Measurements from ENCODE around the gene KCND1.

Gene KCND1

GRCh38 chrX:48974574-48974973 is 2.9 kb upstream of the KCND1 start:
- DNase-seq (ENCODE audit: low spot score): no peak

DNA sequence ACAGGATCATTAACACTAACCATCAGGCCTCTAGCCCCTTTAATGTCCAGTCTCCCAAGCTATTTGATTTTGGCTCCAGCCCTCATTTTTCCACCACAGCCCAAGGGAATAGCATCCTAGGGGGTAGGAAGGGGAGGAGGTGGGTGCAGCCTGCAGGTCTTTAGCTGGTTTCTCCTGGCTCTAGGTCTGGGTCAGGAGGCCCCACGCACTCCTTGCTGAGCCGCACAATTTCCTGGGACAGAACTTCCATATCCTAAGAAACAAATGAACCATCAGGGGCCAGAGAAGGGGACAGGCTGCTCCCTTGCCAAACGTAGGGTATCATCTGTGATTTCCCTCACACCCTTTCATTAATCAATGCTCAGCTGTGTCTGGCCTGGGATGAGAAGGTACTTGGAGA is 2.4 kb upstream of the KCND1 start:
- no peak for DNase-seq (ENCODE audit: low spot score)

DNA sequence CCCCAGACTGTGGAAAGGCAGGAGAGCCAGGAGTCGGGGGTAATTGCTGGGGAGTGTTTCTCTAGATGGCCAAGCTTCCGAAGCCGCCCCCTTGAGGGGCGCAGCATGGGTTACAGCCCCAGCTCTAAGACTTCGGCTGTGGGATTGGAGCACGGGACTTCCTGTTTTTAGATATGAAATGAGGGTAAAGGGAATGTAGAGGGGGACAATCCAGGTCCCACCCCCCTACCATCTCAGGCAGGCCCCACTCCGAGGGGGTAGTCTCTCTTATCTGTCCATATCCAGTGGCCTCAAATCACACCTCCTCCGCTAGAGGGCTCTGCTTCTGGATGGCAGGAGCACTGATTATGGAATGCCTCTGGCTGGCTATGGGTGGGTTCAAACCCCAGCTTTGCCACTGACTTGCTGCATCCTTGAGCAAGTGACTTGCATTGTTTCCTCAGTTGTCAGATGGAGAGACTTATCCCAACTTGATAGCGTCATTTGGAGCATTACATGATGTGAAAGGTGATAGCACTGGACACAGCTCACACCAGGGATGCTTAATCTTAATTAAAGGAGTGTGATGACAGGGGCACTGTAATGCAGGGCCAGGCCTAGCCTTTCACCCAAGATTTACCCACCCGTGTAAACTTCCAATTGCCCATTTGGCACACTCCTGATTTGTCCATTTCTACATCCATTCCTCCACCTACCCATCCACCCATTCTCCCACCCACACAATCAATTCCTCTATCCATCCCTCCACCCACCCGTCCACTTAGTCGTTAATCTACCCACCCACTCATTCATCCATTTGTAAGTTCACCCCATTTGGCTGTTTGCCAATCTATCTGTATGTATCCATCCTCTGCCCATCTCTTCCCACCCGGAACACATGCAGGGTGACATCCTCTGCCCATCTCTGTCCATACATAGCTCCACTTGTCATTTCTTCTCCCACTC is 848 bp upstream of the KCND1 start:
- no peak for DNase-seq (ENCODE audit: low spot score)

DNA sequence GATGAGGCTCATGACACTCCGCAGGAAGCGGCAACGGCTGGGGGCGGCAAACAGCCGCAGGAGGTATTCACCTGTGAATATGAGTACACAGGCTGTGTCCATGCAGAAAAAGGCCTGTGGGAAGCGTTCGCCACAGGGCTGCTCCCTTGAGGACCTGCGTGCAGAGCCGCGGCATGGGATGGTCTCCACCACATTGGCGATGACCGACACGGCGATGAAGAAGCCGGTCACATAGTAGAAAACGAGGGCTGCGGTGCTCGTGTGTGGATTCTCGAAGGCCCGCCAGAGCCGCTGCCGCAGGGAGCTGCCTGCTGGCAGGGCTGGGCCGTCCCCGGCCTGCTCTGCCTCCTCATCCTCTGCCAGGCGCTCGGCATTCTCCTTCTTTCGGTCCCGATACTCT is 2.2 kb downstream of the KCND1 start:
- no peak for DNase-seq (ENCODE audit: low spot score)

- DNase-seq (ENCODE audit: low spot score): no peak
Observed at GRCh38 chrX:48968377-48968776, 3.3 kb downstream of the KCND1 start.

- no peak for DNase-seq (ENCODE audit: low spot score)
Observed at GRCh38 chrX:48966796-48967579, 4.7 kb downstream of the KCND1 start.

DNA sequence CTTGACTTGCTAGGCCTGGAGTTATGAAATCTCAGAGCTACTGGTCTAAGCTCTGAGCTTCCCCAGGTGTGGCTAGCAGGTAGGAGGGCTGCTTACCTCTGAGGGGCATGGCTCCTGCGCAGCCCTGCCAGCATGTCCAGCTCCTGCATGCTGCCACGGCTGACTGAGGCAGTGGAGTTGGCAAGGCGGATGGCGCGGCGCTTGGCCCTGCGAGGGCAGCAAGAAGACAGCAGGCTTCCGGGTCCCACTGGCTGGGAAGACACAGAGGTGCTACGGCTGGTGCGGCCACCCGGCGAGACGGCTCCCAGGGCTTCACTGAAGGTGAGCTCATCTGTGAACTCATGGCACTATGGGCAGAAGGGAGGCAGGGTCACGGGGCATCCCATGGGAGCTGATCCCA is 5.7 kb downstream of the KCND1 start:
- DNase-seq (ENCODE audit: low spot score): no peak

GRCh38 chrX:48961585-48962091 is 10.0 kb downstream of the KCND1 start:
- DNase-seq (ENCODE audit: low spot score): no peak

GRCh38 chrX:48960291-48960690 is 11.4 kb downstream of the KCND1 start:
- DNase-seq (ENCODE audit: low spot score): no peak

DNA sequence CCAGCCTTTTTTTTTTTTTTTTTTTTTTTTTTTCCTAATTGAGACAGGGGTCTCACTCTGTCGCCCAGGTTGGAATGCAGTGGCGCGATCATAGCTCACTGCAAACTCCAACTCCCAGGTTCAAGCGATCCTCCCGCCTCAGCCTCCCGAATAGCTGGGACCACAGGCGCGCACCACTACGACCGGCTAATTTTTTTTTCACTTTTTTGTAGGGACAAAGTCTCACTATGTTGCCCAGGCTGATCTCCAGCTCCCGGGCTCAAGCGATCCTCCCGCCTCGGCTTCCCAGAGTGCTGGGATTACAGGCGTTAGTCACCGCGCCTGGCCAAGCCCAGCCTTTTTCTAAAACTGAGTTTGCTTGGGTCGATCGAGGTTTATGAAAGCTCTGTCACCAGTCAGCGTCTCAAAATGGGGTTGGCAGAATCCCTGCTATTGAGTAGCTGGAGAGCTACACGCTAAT is 13.0 kb downstream of the KCND1 start:
- no peak for DNase-seq (ENCODE audit: low spot score)

DNA sequence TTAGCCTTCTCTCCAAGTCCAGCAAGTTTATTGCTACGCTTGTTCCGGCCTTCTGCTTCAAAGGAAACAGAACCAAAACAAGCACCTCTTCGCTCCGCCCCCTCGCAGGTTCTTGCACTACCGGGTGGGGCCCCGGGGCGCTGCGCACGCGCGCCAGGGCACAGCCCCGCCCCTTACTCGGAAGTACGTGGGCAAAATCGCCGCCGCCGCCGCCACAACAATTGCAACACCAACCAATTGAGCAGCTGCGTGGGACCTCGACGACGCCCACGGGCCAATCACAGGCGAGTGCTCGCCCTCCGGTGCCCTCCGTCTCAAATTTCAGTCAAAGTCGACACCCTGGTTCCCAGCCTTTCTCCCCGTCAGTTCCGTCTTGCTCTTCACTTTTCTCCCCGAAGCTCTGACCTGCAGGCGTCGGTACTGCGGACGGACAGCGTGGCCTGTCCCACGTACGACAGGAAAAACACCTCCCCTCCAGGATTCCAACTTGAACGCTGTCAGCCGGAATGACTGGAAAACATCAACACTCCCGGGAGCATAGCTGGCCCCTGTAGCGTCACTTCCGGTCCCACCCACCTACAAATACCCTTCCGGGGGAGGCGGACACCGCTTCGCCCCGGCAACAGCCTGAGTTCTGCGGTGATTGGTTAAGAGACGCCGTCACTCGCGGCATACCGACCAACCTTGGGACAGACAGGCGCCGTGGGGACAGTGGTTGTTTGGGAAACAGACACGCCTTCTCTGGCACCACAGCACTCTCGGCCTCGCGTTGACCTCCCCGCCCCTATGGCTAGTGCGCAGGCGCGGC is 13.6 kb downstream of the KCND1 start:
- peak; percentile 98 for DNase-seq (ENCODE audit: low spot score)

DNA sequence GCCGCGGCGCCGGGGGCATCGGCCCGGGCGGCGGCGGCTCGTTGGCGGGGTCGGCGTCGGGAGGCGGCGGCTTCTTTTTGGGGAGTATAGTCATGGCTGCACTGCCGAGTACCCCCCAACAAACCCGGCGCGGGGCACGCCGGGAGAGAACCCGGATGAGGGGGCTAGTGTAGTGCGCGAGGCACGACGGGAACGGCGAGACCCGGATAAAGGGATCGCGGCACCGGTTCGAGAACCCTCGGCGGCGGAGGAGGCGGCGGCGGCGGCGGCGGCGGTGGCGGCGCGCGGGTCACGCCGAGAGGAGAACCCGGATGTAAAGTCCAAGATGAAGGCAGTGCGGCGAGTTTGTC is 14.2 kb downstream of the KCND1 start, which contains the start of gene OTUD5:
OTUD5 (minus strand) TSS at position 131 of the 350 bp plus-strand sequence; CDS start at position 94, 37 bp downstream.
- no peak for DNase-seq (ENCODE audit: low spot score)

- no peak for DNase-seq (ENCODE audit: low spot score)
Observed at GRCh38 chrX:48956728-48957414, 14.8 kb downstream of the KCND1 start.

GRCh38 chrX:48948589-48948988 is 23.1 kb downstream of the KCND1 start:
- DNase-seq (ENCODE audit: low spot score): no peak

- DNase-seq (ENCODE audit: low spot score): peak; percentile 20
Observed at GRCh38 chrX:48945517-48946348, 25.9 kb downstream of the KCND1 start.

- no peak for DNase-seq (ENCODE audit: low spot score)
Observed at GRCh38 chrX:48942895-48943294, 28.7 kb downstream of the KCND1 start.

DNA sequence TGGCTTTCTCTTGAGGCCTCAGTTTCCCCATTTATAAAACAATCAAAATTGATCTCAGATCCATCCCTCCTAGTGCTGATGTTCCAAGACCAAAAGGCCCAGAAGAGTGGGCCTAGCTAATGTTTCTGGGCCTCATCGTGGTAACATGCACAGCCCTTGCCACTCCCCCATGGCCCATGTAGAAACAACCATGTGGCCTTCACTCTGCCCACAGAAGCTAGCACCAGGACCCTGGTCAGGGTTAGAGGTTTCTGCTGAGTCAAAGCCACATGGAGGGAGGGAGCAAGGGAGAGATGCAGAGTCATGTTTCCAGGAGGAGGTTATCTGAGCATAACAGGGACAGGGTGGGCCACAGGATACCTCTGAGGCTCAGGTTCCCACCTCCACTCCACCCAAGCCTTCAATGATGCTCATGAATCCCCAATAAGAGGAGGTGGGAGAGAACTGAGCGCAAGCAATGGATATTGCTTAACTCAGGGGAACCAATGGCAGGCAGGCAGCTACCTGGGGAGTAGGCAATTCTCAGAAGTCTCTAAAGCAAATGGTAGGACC is 31.2 kb downstream of the KCND1 start:
- DNase-seq (ENCODE audit: low spot score): no peak

GRCh38 chrX:48939524-48940228 is 32.0 kb downstream of the KCND1 start:
- no peak for DNase-seq (ENCODE audit: low spot score)

- DNase-seq (ENCODE audit: low spot score): no peak
Observed at GRCh38 chrX:48938721-48939425, 32.8 kb downstream of the KCND1 start.

Measured in globus pallidus (tissue), 1 donor.